Retinal pigment epithelial cell (primary cell): Measurements from ENCODE around the gene BRSK2.

Experiments
- DNase-seq: peaks from one replicate; pipeline ENCODE4 v3.0.0-alpha.2; 2010; ENCODE audit warnings: low read depth
- H3K4me3 ChIP-seq: 2 replicates; pipeline ENCODE4 v1.5.1; 2011; ENCODE audit warnings: mild to moderate bottlenecking, low read length, control low read depth, moderate library complexity
- TF ChIP-seq, protein P1 (sequence below): conservative IDR thresholded peaks from 2 replicates; pipeline ENCODE4 v1.5.1; 2011; ENCODE audit warnings: low read depth, low read length, control low read depth, inconsistent platforms

Gene BRSK2

GRCh38 chr11:1472180-1473005 is 82.7 kb downstream of the BRSK2 start:
- no peak for DNase-seq
- H3K4me3 ChIP-seq, result no peak overlapping the region
- TF ChIP-seq, protein P1, sequence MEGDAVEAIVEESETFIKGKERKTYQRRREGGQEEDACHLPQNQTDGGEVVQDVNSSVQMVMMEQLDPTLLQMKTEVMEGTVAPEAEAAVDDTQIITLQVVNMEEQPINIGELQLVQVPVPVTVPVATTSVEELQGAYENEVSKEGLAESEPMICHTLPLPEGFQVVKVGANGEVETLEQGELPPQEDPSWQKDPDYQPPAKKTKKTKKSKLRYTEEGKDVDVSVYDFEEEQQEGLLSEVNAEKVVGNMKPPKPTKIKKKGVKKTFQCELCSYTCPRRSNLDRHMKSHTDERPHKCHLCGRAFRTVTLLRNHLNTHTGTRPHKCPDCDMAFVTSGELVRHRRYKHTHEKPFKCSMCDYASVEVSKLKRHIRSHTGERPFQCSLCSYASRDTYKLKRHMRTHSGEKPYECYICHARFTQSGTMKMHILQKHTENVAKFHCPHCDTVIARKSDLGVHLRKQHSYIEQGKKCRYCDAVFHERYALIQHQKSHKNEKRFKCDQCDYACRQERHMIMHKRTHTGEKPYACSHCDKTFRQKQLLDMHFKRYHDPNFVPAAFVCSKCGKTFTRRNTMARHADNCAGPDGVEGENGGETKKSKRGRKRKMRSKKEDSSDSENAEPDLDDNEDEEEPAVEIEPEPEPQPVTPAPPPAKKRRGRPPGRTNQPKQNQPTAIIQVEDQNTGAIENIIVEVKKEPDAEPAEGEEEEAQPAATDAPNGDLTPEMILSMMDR, result no peak

DNA sequence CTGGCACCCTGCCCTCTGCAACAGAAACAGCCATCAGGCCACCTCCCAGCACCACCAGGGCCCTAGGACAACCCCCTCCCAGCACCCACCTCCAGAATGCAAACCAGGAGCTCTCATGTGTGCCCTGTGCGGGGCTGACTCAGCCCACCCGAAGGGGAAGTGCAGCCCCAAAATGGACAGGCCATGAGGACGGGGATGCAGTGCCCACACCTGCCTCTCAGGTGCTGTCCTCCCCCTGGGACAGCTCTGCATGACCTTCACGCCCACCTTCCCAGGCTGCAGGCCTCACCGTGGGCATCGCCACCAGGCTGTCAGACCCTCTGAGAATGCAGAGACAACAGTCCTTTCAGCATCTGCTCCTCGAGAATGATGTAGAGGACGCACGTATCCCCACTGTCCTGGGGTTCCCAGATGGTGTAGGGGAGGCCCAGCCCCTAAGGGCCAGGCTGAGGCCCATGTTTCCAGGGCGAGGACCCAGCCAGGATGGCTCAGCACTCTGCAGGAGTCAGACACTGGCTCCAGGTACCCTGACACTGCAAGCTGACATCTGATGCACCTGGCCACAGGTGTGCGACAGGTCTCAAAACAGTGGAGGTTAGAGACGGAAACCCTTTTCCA is 83.4 kb downstream of the BRSK2 start:
- no peak overlapping the region for H3K4me3 ChIP-seq
- DNase-seq, result no peak
- TF ChIP-seq, protein P1, result no peak

GRCh38 chr11:1473786-1474185 is 84.1 kb downstream of the BRSK2 start:
- no peak for DNase-seq
- H3K4me3 ChIP-seq, result no peak overlapping the region
- TF ChIP-seq, protein P1, result no peak

- H3K4me3 ChIP-seq, result no peak overlapping the region
- TF ChIP-seq, protein P1, result no peak
- DNase-seq, result no peak
Observed at GRCh38 chr11:1475841-1476240, 86.1 kb downstream of the BRSK2 start.

GRCh38 chr11:1476940-1477736 is 87.4 kb downstream of the BRSK2 start:
- no peak overlapping the region for H3K4me3 ChIP-seq
- DNase-seq, result no peak
- TF ChIP-seq, protein P1, result no peak

DNA sequence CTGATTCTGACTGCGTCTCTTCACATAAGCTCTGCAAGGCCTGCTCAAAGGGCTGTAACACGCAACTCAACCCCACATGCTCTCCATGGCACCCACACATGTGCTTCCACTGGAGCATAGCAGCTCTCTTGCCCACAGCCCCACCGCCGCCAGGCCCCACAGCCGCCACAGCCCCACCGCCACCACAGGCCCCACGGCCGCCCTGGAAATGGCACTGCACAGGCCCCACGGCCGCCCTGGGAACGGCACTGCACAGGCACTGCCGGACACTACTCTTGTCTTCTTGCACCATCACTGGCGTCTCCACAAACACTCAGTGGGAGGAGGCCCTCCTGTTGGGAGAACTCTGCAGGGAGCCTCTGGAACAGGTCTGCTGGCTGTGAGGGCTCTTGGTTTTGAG is 88.3 kb downstream of the BRSK2 start:
- H3K4me3 ChIP-seq, result no peak overlapping the region
- TF ChIP-seq, protein P1, result no peak

More for the DNA sequence above, 88.3 kb downstream of the BRSK2 start:
- no peak for DNase-seq
